Thyroid gland (tissue), 4 donors: ENCODE results near the gene SLC38A10. TPM values are rescaled to one million over a fixed set of nuclear protein-coding genes. Genes with fewer than 3 reads are reported as not detected.

ENCODE experiments used
- DNase-seq, 2 donors: peaks; one replicate each; pipeline ENCODE4 v3.0.0-alpha.2; 2019
- H3K27ac ChIP-seq, 3 donors: fragments of 200-600 bp; sonication (generic); 1 replicate in 2 of 3; 2 replicates in 1 of 3; pipeline ENCODE4 v1.5.1; 2016 to 2019; ENCODE audit warnings: mild to moderate bottlenecking in 1 of 3, moderate library complexity in 1 of 3
- H3K27me3 ChIP-seq: fragments of 200-600 bp; sonication (generic); one replicate; pipeline ENCODE4 v1.5.1; 2019
- H3K36me3 ChIP-seq, 2 donors: fragments of 200-600 bp; sonication (generic); one replicate each; pipeline ENCODE4 v1.5.1; 2016 to 2019
- H3K4me1 ChIP-seq, 2 donors: fragments of 200-600 bp; sonication (generic); one replicate each; pipeline ENCODE4 v1.5.1; 2017 to 2019
- H3K4me3 ChIP-seq, 3 donors: fragments of 200-600 bp; sonication (generic); replicated peaks in 1 of 3; 1 replicate in 2 of 3; 2 replicates in 1 of 3; pipeline ENCODE4 v1.5.1; 2016; ENCODE audit warnings: mild to moderate bottlenecking in 1 of 3
- H3K9me3 ChIP-seq: fragments of 200-600 bp; sonication (generic); one replicate; pipeline ENCODE4 v1.5.1; 2017
- CTCF ChIP-seq, 6 experiments: fragments of 200-600 bp in 3 of 6; fragments of 450-650 bp in 3 of 6; sonication (generic) in 3 of 6; IDR thresholded peaks; one replicate each; pipeline ENCODE4 v1.5.1; 2016 to 2019; ENCODE audit warnings: antibody characterized with exemption in 6 of 6, mild to moderate bottlenecking in 2 of 6, inconsistent platforms in 1 of 6, moderate library complexity in 1 of 6
- POLR2A ChIP-seq, 2 donors: fragments of 450-650 bp; IDR thresholded peaks; one replicate each; pipeline ENCODE4 v1.6.1; 2017; ENCODE audit warnings: antibody characterized with exemption in 2 of 2, mild to moderate bottlenecking in 2 of 2, moderate library complexity in 1 of 2
- WGBS, 2 donors: methylation state at CpG; one replicate each; pipeline ENCODE4 v1.1.5; 2017; 5-methylcytosine and 5-hydroxymethylcytosine counted together
- intact Hi-C: fragments of 100-400 bp; cut with DNase I; formaldehyde crosslinking; loops from one replicate; pipeline ENCODE4 v1.15.1; 2023
- total RNA-seq, 4 donors: library from RNA; depleted of rRNA; stranded (reverse); fragments of >200 nt; gene quantifications; one replicate each; pipeline ENCODE4 v1.2.3, GENCODE V29; 2016

SLC38A10 gene
- total RNA-seq, 4 donors from 2014 or later, result 81.8 to 140 (median 121) TPM

GRCh38 chr17:81339534-81340296, 44.6 kb upstream of the SLC38A10 start:
- intact Hi-C loops, result no loop called here
- TF ChIP-seq POLR2A (IDR thresholded peaks at IDR 0.05), result no peak
- Histone ChIP-seq H3K4me3 (no peak overlapping the region), H3K9me3 (no peaks in the 10 kb centered on the region), H3K27me3 (no peaks in the 10 kb centered on the region), H3K27ac (peak overlapping the region in 2 of 3 donors; percentile 4 to 96), H3K4me1 (peaks cover 19 to 46% of the 10 kb centered on the region in 2 donors), H3K36me3 (no peaks in the 10 kb centered on the region)
- 53 to 59% methylated on average over 8 to 10 of the region's 11 CpGs for WGBS, 2 donors
- DNase-seq, result peak in 1 of 2 donors; percentile 27

GRCh38 chr17:81339191-81339533, 44.1 kb upstream of the SLC38A10 start:
- no peak for TF ChIP-seq POLR2A (IDR thresholded peaks at IDR 0.05)
- no peak for TF ChIP-seq CTCF (IDR thresholded peaks at IDR 0.05)
- Histone ChIP-seq H3K4me1 (peaks cover 19 to 46% of the 10 kb centered on the region in 2 donors), H3K4me3 (no peak overlapping the region), H3K27ac (peak overlapping the region; percentile 52 to 62 (median 59)), H3K36me3 (no peaks in the 10 kb centered on the region), H3K27me3 (no peaks in the 10 kb centered on the region), H3K9me3 (no peaks in the 10 kb centered on the region)
- DNase-seq, result no peak
- intact Hi-C loops, result no loop called here
- 62 to 80% methylated on average over 3 to 4 of the region's 4 CpGs for WGBS, 2 donors

GRCh38 chr17:81338274-81339190, 43.4 kb upstream of the SLC38A10 start:
- Histone ChIP-seq H3K27ac (peak overlapping the region; percentile 52 to 62 (median 59)), H3K9me3 (no peaks in the 10 kb centered on the region), H3K27me3 (no peaks in the 10 kb centered on the region), H3K4me1 (peaks cover 19 to 46% of the 10 kb centered on the region in 2 donors), H3K36me3 (no peaks in the 10 kb centered on the region), H3K4me3 (no peak overlapping the region)
- TF ChIP-seq CTCF (IDR thresholded peaks at IDR 0.05) (no peak), POLR2A (IDR thresholded peaks at IDR 0.05) (no peak)
- 61 to 70% methylated on average over 12 to 15 of the region's 17 CpGs for WGBS, 2 donors
- no peak for DNase-seq
- intact Hi-C loops, result no loop called here

- intact Hi-C loops, result no loop called here
- Histone ChIP-seq H3K27me3 (no peaks in the 10 kb centered on the region), H3K36me3 (no peaks in the 10 kb centered on the region), H3K9me3 (no peaks in the 10 kb centered on the region), H3K27ac (no peak overlapping the region), H3K4me1 (peaks cover 19 to 46% of the 10 kb centered on the region in 2 donors), H3K4me3 (no peak overlapping the region)
- TF ChIP-seq POLR2A (IDR thresholded peaks at IDR 0.05) (no peak), CTCF (IDR thresholded peaks at IDR 0.05) (no peak)
- WGBS, 2 donors, result 59 to 65% methylated on average over 12 to 14 of the region's 14 CpGs
- DNase-seq, result peak in 1 of 2 donors; percentile 32
These were observed 42.4 kb upstream of the SLC38A10 start for GRCh38 chr17:81337476-81337879.

- Histone ChIP-seq H3K36me3 (no peaks in the 10 kb centered on the region), H3K27me3 (no peaks in the 10 kb centered on the region), H3K27ac (no peak overlapping the region), H3K4me1 (peaks cover 19 to 45% of the 10 kb centered on the region in 2 donors), H3K4me3 (no peak overlapping the region), H3K9me3 (no peaks in the 10 kb centered on the region)
- no peak for TF ChIP-seq POLR2A (IDR thresholded peaks at IDR 0.05)
- no peak for TF ChIP-seq CTCF (IDR thresholded peaks at IDR 0.05)
- 39 to 59% methylated on average over 3 of the region's 8 CpGs for WGBS, 2 donors
- DNase-seq, result no peak
- intact Hi-C loops, result no loop called here
These were observed 41.8 kb upstream of the SLC38A10 start for GRCh38 chr17:81336930-81337325.
